Measurements from ENCODE around the gene MICAL2.

MICAL2 gene

GRCh38 chr11:12110201-12110713 is at the start of gene MICAL2:
TSS of gene MICAL2 (plus strand) at chr11:12110590. CDS start at chr11:12162156, 51,566 bp downstream.
- DNase-seq (ENCODE audit: low read depth in 3 of 3): peak; percentile 70 to 74 (median 73)

GRCh38 chr11:12061851-12062560 is 48.4 kb upstream of the MICAL2 start:
- no peak for DNase-seq (ENCODE audit: low read depth in 3 of 3)

GRCh38 chr11:12063251-12063650 is 47.1 kb upstream of the MICAL2 start:
- DNase-seq (ENCODE audit: low read depth in 3 of 3): no peak

- no peak for DNase-seq (ENCODE audit: low read depth in 3 of 3)
Observed at GRCh38 chr11:12064136-12064953, 46.0 kb upstream of the MICAL2 start.

GRCh38 chr11:12064954-12065280 is 45.5 kb upstream of the MICAL2 start:
- DNase-seq (ENCODE audit: low read depth in 3 of 3): no peak

- DNase-seq (ENCODE audit: low read depth in 3 of 3): no peak
Observed at GRCh38 chr11:12066056-12066798, 44.2 kb upstream of the MICAL2 start.

GRCh38 chr11:12066799-12067508 is 43.4 kb upstream of the MICAL2 start:
- no peak for DNase-seq (ENCODE audit: low read depth in 3 of 3)

- no peak for DNase-seq (ENCODE audit: low read depth in 3 of 3)
Observed at GRCh38 chr11:12067796-12068357, 42.5 kb upstream of the MICAL2 start.

GRCh38 chr11:12069066-12069676 is 41.2 kb upstream of the MICAL2 start:
- no peak for DNase-seq (ENCODE audit: low read depth in 3 of 3)

GRCh38 chr11:12070446-12071267 is 39.7 kb upstream of the MICAL2 start:
- DNase-seq (ENCODE audit: low read depth in 3 of 3): no peak

- no peak for DNase-seq (ENCODE audit: low read depth in 3 of 3)
Observed at GRCh38 chr11:12071574-12071973, 38.8 kb upstream of the MICAL2 start.

- no peak for DNase-seq (ENCODE audit: low read depth in 3 of 3)
Observed at GRCh38 chr11:12073436-12073835, 37.0 kb upstream of the MICAL2 start.

- DNase-seq (ENCODE audit: low read depth in 3 of 3): no peak
Observed at GRCh38 chr11:12073886-12074285, 36.5 kb upstream of the MICAL2 start.

GRCh38 chr11:12074529-12075195 is 35.7 kb upstream of the MICAL2 start:
- DNase-seq (ENCODE audit: low read depth in 3 of 3): no peak

- DNase-seq (ENCODE audit: low read depth in 3 of 3): no peak
Observed at GRCh38 chr11:12075291-12075690, 35.1 kb upstream of the MICAL2 start.

- DNase-seq (ENCODE audit: low read depth in 3 of 3): no peak
Observed at GRCh38 chr11:12075822-12076821, 34.3 kb upstream of the MICAL2 start.

GRCh38 chr11:12076840-12077534 is 33.4 kb upstream of the MICAL2 start:
- no peak for DNase-seq (ENCODE audit: low read depth in 3 of 3)
